ENCODE measurements around the gene ELL2. TPM values are rescaled to one million over a fixed set of nuclear protein-coding genes. Genes with fewer than 3 reads are reported as not detected.

Gene ELL2
- total and polyA plus RNA-seq, 2 of the 13 experiments (the other 11 are each of a cell fraction or from before 2014, with no cell fraction given) = 78.9 to 97.1 TPM

DNA sequence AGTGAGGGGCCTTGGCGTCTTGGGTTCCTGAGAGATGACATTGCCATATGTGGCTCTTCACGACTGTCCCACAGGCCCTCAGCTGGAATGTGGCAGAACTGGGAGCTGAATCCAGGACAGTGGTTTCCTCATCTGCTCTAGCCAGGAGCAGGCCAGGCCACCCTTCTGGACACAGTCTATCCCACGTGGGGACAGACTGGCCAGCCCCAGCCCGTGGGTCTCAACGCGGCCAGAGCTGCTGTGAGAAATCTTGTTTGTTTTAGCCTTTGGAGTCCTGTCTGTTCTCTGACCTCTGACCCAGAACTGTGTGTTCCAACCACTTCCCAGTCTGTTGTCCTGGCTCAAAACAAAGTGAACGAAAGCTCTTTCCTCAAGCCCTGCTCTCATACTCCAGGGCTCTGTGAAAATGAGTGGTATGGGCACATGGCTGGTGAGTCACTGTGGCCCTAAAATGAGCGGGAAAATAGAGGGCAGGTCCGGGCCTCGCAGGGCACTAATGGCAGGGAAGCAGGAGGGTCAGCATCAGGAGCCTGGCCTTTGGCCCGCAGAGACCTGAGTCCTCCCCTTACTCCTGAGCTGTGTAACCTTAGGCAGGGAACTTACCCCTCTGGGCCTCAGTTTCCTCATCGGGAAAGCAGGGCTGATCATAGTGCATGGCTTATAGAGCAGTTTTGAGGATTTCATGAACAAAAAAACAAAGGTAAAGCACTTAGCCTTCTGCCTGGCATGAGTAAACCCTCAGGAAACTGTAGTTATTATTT, 104.3 kb downstream of the ELL2 start (continued):
- TF ChIP-seq, protein P1, sequence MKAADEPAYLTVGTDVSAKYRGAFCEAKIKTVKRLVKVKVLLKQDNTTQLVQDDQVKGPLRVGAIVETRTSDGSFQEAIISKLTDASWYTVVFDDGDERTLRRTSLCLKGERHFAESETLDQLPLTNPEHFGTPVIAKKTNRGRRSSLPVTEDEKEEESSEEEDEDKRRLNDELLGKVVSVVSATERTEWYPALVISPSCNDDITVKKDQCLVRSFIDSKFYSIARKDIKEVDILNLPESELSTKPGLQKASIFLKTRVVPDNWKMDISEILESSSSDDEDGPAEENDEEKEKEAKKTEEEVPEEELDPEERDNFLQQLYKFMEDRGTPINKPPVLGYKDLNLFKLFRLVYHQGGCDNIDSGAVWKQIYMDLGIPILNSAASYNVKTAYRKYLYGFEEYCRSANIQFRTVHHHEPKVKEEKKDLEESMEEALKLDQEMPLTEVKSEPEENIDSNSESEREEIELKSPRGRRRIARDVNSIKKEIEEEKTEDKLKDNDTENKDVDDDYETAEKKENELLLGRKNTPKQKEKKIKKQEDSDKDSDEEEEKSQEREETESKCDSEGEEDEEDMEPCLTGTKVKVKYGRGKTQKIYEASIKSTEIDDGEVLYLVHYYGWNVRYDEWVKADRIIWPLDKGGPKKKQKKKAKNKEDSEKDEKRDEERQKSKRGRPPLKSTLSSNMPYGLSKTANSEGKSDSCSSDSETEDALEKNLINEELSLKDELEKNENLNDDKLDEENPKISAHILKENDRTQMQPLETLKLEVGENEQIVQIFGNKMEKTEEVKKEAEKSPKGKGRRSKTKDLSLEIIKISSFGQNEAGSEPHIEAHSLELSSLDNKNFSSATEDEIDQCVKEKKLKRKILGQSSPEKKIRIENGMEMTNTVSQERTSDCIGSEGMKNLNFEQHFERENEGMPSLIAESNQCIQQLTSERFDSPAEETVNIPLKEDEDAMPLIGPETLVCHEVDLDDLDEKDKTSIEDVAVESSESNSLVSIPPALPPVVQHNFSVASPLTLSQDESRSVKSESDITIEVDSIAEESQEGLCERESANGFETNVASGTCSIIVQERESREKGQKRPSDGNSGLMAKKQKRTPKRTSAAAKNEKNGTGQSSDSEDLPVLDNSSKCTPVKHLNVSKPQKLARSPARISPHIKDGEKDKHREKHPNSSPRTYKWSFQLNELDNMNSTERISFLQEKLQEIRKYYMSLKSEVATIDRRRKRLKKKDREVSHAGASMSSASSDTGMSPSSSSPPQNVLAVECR (CRISPR knock-in tag; IDR thresholded peaks at IDR 0.05; ENCODE audit: borderline replicate concordance) = peak; percentile 61
- TF ChIP-seq, protein P2, sequence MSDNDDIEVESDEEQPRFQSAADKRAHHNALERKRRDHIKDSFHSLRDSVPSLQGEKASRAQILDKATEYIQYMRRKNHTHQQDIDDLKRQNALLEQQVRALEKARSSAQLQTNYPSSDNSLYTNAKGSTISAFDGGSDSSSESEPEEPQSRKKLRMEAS (IDR thresholded peaks at IDR 0.05) = no peak
- TF ChIP-seq, protein P3, sequence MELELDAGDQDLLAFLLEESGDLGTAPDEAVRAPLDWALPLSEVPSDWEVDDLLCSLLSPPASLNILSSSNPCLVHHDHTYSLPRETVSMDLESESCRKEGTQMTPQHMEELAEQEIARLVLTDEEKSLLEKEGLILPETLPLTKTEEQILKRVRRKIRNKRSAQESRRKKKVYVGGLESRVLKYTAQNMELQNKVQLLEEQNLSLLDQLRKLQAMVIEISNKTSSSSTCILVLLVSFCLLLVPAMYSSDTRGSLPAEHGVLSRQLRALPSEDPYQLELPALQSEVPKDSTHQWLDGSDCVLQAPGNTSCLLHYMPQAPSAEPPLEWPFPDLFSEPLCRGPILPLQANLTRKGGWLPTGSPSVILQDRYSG (CRISPR knock-in tag; IDR thresholded peaks at IDR 0.05) = no peak; the same call in 1 of the 2 replicates
- TF ChIP-seq ZBTB1 (CRISPR knock-in tag; IDR thresholded peaks at IDR 0.05; ENCODE audit: borderline replicate concordance) = no peak
- TF ChIP-seq SMARCE1 (IDR thresholded peaks at IDR 0.05; ENCODE audit: borderline replicate concordance) = no peak
- TF ChIP-seq GATAD2A (CRISPR knock-in tag; IDR thresholded peaks at IDR 0.05) = peak; percentile 92
- TF ChIP-seq RAD21 (CRISPR knock-in tag; IDR thresholded peaks at IDR 0.05) = no peak
- no peak for TF ChIP-seq ZFAT (CRISPR knock-in tag; conservative IDR thresholded peaks at IDR 0.05)
- TF ChIP-seq, protein P4, sequence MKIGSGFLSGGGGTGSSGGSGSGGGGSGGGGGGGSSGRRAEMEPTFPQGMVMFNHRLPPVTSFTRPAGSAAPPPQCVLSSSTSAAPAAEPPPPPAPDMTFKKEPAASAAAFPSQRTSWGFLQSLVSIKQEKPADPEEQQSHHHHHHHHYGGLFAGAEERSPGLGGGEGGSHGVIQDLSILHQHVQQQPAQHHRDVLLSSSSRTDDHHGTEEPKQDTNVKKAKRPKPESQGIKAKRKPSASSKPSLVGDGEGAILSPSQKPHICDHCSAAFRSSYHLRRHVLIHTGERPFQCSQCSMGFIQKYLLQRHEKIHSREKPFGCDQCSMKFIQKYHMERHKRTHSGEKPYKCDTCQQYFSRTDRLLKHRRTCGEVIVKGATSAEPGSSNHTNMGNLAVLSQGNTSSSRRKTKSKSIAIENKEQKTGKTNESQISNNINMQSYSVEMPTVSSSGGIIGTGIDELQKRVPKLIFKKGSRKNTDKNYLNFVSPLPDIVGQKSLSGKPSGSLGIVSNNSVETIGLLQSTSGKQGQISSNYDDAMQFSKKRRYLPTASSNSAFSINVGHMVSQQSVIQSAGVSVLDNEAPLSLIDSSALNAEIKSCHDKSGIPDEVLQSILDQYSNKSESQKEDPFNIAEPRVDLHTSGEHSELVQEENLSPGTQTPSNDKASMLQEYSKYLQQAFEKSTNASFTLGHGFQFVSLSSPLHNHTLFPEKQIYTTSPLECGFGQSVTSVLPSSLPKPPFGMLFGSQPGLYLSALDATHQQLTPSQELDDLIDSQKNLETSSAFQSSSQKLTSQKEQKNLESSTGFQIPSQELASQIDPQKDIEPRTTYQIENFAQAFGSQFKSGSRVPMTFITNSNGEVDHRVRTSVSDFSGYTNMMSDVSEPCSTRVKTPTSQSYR (CRISPR knock-in tag; IDR thresholded peaks at IDR 0.05; ENCODE audit: borderline replicate concordance) = peak; percentile 36; the same call in 1 of the 2 replicates
- no peak for TF ChIP-seq IRX3 (CRISPR knock-in tag; IDR thresholded peaks at IDR 0.05; ENCODE audit: borderline replicate concordance, low read depth)
- TF ChIP-seq ZNF567 (CRISPR knock-in tag; IDR thresholded peaks at IDR 0.05; ENCODE audit: borderline replicate concordance) = no peak
- TF ChIP-seq CREM (IDR thresholded peaks at IDR 0.05) = no peak
- TF ChIP-seq CREM (CRISPR knock-in tag; IDR thresholded peaks at IDR 0.05) = no peak
- TF ChIP-seq, protein P5, sequence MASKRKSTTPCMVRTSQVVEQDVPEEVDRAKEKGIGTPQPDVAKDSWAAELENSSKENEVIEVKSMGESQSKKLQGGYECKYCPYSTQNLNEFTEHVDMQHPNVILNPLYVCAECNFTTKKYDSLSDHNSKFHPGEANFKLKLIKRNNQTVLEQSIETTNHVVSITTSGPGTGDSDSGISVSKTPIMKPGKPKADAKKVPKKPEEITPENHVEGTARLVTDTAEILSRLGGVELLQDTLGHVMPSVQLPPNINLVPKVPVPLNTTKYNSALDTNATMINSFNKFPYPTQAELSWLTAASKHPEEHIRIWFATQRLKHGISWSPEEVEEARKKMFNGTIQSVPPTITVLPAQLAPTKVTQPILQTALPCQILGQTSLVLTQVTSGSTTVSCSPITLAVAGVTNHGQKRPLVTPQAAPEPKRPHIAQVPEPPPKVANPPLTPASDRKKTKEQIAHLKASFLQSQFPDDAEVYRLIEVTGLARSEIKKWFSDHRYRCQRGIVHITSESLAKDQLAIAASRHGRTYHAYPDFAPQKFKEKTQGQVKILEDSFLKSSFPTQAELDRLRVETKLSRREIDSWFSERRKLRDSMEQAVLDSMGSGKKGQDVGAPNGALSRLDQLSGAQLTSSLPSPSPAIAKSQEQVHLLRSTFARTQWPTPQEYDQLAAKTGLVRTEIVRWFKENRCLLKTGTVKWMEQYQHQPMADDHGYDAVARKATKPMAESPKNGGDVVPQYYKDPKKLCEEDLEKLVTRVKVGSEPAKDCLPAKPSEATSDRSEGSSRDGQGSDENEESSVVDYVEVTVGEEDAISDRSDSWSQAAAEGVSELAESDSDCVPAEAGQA (IDR thresholded peaks at IDR 0.05; ENCODE audit: low read depth) = no peak
- TF ChIP-seq, protein P5 (CRISPR knock-in tag; IDR thresholded peaks at IDR 0.05; ENCODE audit: borderline replicate concordance) = no peak

All from HepG2 (cell line).